ENCODE measurements around the gene ARMC10. TPM values are rescaled to one million over a fixed set of nuclear protein-coding genes. Genes with fewer than 3 reads are reported as not detected.
"Not testable (repeated sequence)": the region's sequence is repeated elsewhere in the genome, so short reads cannot be mapped to it uniquely, and the experiment has no call there.

The ARMC10 gene
- total RNA-seq, 1 donor from 2014 or later, result 19.8 TPM

GRCh38 chr7:103100348-103100747 lies 25.4 kb downstream of the ARMC10 start:
- no peak overlapping the region for H3K9ac ChIP-seq (ENCODE audit: low read depth in 1 of 3, low read length in 3 of 3)
- peaks cover 4 to 28% (median 25%) of the 10 kb centered on the region in 3 donors for H3K36me3 ChIP-seq (ENCODE audit: control insufficient read depth in 3 of 3, insufficient read depth in 3 of 3, low read length in 3 of 3)
- H3K4me1 ChIP-seq (ENCODE audit: control insufficient read depth in 3 of 3, insufficient read depth in 3 of 3, low read length in 3 of 3), result no peaks in the 10 kb centered on the region
- no peaks in the 10 kb centered on the region for H3K27me3 ChIP-seq (ENCODE audit: control insufficient read depth in 3 of 3, insufficient read depth in 3 of 3, low read length in 3 of 3)
- H3K4me3 ChIP-seq (ENCODE audit: low read length in 3 of 3), result no peak overlapping the region
- no peak overlapping the region for H3K27ac ChIP-seq (ENCODE audit: low read depth, low read length)
- no peaks in the 10 kb centered on the region for H3K9me3 ChIP-seq (ENCODE audit: control insufficient read depth in 3 of 3, low read length in 3 of 3)

GRCh38 chr7:103101543-103101942 lies 26.6 kb downstream of the ARMC10 start:
- no peak overlapping the region for H3K27ac ChIP-seq (ENCODE audit: low read depth, low read length)
- H3K4me3 ChIP-seq (ENCODE audit: low read length in 3 of 3), result no peak overlapping the region
- no peaks in the 10 kb centered on the region for H3K27me3 ChIP-seq (ENCODE audit: control insufficient read depth in 3 of 3, insufficient read depth in 3 of 3, low read length in 3 of 3)
- no peaks in the 10 kb centered on the region for H3K9me3 ChIP-seq (ENCODE audit: control insufficient read depth in 3 of 3, low read length in 3 of 3)
- peaks cover 4 to 26% (median 23%) of the 10 kb centered on the region in 3 donors for H3K36me3 ChIP-seq (ENCODE audit: control insufficient read depth in 3 of 3, insufficient read depth in 3 of 3, low read length in 3 of 3)
- no peaks in the 10 kb centered on the region for H3K4me1 ChIP-seq (ENCODE audit: control insufficient read depth in 3 of 3, insufficient read depth in 3 of 3, low read length in 3 of 3)
- no peak overlapping the region for H3K9ac ChIP-seq (ENCODE audit: low read depth in 1 of 3, low read length in 3 of 3)

GRCh38 chr7:103106005-103106702 lies 31.2 kb downstream of the ARMC10 start:
- no peak overlapping the region for H3K4me3 ChIP-seq (ENCODE audit: low read length in 3 of 3)
- H3K27ac ChIP-seq (ENCODE audit: low read depth, low read length), result no peak overlapping the region
- no peaks in the 10 kb centered on the region for H3K27me3 ChIP-seq (ENCODE audit: control insufficient read depth in 3 of 3, insufficient read depth in 3 of 3, low read length in 3 of 3)
- H3K9me3 ChIP-seq (ENCODE audit: control insufficient read depth in 3 of 3, low read length in 3 of 3), result no peaks in the 10 kb centered on the region
- peaks cover 0 to 15% (median 14%) of the 10 kb centered on the region in 3 donors for H3K36me3 ChIP-seq (ENCODE audit: control insufficient read depth in 3 of 3, insufficient read depth in 3 of 3, low read length in 3 of 3)
- H3K9ac ChIP-seq (ENCODE audit: low read depth in 1 of 3, low read length in 3 of 3), result no peak overlapping the region
- no peaks in the 10 kb centered on the region for H3K4me1 ChIP-seq (ENCODE audit: control insufficient read depth in 3 of 3, insufficient read depth in 3 of 3, low read length in 3 of 3)

GRCh38 chr7:103106703-103107070 lies 31.7 kb downstream of the ARMC10 start:
- not testable (repeated sequence) for H3K9ac ChIP-seq (ENCODE audit: low read depth in 1 of 3, low read length in 3 of 3); H3K27me3 ChIP-seq (ENCODE audit: control insufficient read depth in 3 of 3, insufficient read depth in 3 of 3, low read length in 3 of 3); H3K9me3 ChIP-seq (ENCODE audit: control insufficient read depth in 3 of 3, low read length in 3 of 3); H3K27ac ChIP-seq (ENCODE audit: low read depth, low read length); H3K4me3 ChIP-seq (ENCODE audit: low read length in 3 of 3); H3K4me1 ChIP-seq (ENCODE audit: control insufficient read depth in 3 of 3, insufficient read depth in 3 of 3, low read length in 3 of 3)
- H3K36me3 ChIP-seq (ENCODE audit: control insufficient read depth in 3 of 3, insufficient read depth in 3 of 3, low read length in 3 of 3), result peaks cover 0 to 14% (median 12%) of the 10 kb centered on the region in 3 donors

- Histone ChIP-seq H3K4me1 (ENCODE audit: control insufficient read depth in 3 of 3, insufficient read depth in 3 of 3, low read length in 3 of 3) (no peaks in the 10 kb centered on the region), H3K36me3 (ENCODE audit: control insufficient read depth in 3 of 3, insufficient read depth in 3 of 3, low read length in 3 of 3) (peaks cover 0 to 3% (median 0%) of the 10 kb centered on the region in 3 donors), H3K9ac (ENCODE audit: low read depth in 1 of 3, low read length in 3 of 3) (no peak overlapping the region), H3K27ac (ENCODE audit: low read depth, low read length) (no peak overlapping the region), H3K4me3 (ENCODE audit: low read length in 3 of 3) (no peak overlapping the region), H3K27me3 (ENCODE audit: control insufficient read depth in 3 of 3, insufficient read depth in 3 of 3, low read length in 3 of 3) (no peaks in the 10 kb centered on the region), H3K9me3 (ENCODE audit: control insufficient read depth in 3 of 3, low read length in 3 of 3) (no peaks in the 10 kb centered on the region)
Measured at GRCh38 chr7:103113164-103113563, 38.2 kb downstream of the ARMC10 start.

- Histone ChIP-seq H3K27ac (ENCODE audit: low read depth, low read length) (no peak overlapping the region), H3K4me3 (ENCODE audit: low read length in 3 of 3) (no peak overlapping the region), H3K9ac (ENCODE audit: low read depth in 1 of 3, low read length in 3 of 3) (no peak overlapping the region), H3K36me3 (ENCODE audit: control insufficient read depth in 3 of 3, insufficient read depth in 3 of 3, low read length in 3 of 3) (peaks cover 2 to 5% (median 2%) of the 10 kb centered on the region in 3 donors), H3K4me1 (ENCODE audit: control insufficient read depth in 3 of 3, insufficient read depth in 3 of 3, low read length in 3 of 3) (no peaks in the 10 kb centered on the region), H3K9me3 (ENCODE audit: control insufficient read depth in 3 of 3, low read length in 3 of 3) (no peaks in the 10 kb centered on the region), H3K27me3 (ENCODE audit: control insufficient read depth in 3 of 3, insufficient read depth in 3 of 3, low read length in 3 of 3) (no peaks in the 10 kb centered on the region)
Measured at GRCh38 chr7:103114576-103115008, 39.7 kb downstream of the ARMC10 start.

- no peak overlapping the region for H3K9ac ChIP-seq (ENCODE audit: low read depth in 1 of 3, low read length in 3 of 3)
- H3K36me3 ChIP-seq (ENCODE audit: control insufficient read depth in 3 of 3, insufficient read depth in 3 of 3, low read length in 3 of 3), result peaks cover 6 to 10% (median 7%) of the 10 kb centered on the region in 3 donors
- no peaks in the 10 kb centered on the region for H3K27me3 ChIP-seq (ENCODE audit: control insufficient read depth in 3 of 3, insufficient read depth in 3 of 3, low read length in 3 of 3)
Measured at GRCh38 chr7:103115771-103116170, 40.8 kb downstream of the ARMC10 start.

GRCh38 chr7:103116511-103116910 lies 41.6 kb downstream of the ARMC10 start:
- no peak overlapping the region for H3K9ac ChIP-seq (ENCODE audit: low read depth in 1 of 3, low read length in 3 of 3)
- no peaks in the 10 kb centered on the region for H3K27me3 ChIP-seq (ENCODE audit: control insufficient read depth in 3 of 3, insufficient read depth in 3 of 3, low read length in 3 of 3)
- no peaks in the 10 kb centered on the region for H3K9me3 ChIP-seq (ENCODE audit: control insufficient read depth in 3 of 3, low read length in 3 of 3)
- H3K36me3 ChIP-seq (ENCODE audit: control insufficient read depth in 3 of 3, insufficient read depth in 3 of 3, low read length in 3 of 3), result peaks cover 7 to 15% (median 9%) of the 10 kb centered on the region in 3 donors
- H3K4me3 ChIP-seq (ENCODE audit: low read length in 3 of 3), result no peak overlapping the region
- no peak overlapping the region for H3K27ac ChIP-seq (ENCODE audit: low read depth, low read length)
- H3K4me1 ChIP-seq (ENCODE audit: control insufficient read depth in 3 of 3, insufficient read depth in 3 of 3, low read length in 3 of 3), result no peaks in the 10 kb centered on the region

More at GRCh38 chr7:103115771-103116170, 40.8 kb downstream of the ARMC10 start:
- Histone ChIP-seq H3K4me1 (ENCODE audit: control insufficient read depth in 3 of 3, insufficient read depth in 3 of 3, low read length in 3 of 3) (no peaks in the 10 kb centered on the region), H3K4me3 (ENCODE audit: low read length in 3 of 3) (no peak overlapping the region), H3K9me3 (ENCODE audit: control insufficient read depth in 3 of 3, low read length in 3 of 3) (no peaks in the 10 kb centered on the region), H3K27ac (ENCODE audit: low read depth, low read length) (no peak overlapping the region)

- no peak overlapping the region for H3K9ac ChIP-seq (ENCODE audit: low read depth in 1 of 3, low read length in 3 of 3)
- no peak overlapping the region for H3K4me3 ChIP-seq (ENCODE audit: low read length in 3 of 3)
- H3K27ac ChIP-seq (ENCODE audit: low read depth, low read length), result no peak overlapping the region
- no peaks in the 10 kb centered on the region for H3K4me1 ChIP-seq (ENCODE audit: control insufficient read depth in 3 of 3, insufficient read depth in 3 of 3, low read length in 3 of 3)
- H3K27me3 ChIP-seq (ENCODE audit: control insufficient read depth in 3 of 3, insufficient read depth in 3 of 3, low read length in 3 of 3), result no peaks in the 10 kb centered on the region
- H3K9me3 ChIP-seq (ENCODE audit: control insufficient read depth in 3 of 3, low read length in 3 of 3), result no peaks in the 10 kb centered on the region
- H3K36me3 ChIP-seq (ENCODE audit: control insufficient read depth in 3 of 3, insufficient read depth in 3 of 3, low read length in 3 of 3), result peaks cover 9 to 19% (median 9%) of the 10 kb centered on the region in 3 donors
Measured at GRCh38 chr7:103116991-103117390, 42.1 kb downstream of the ARMC10 start.

- Histone ChIP-seq H3K4me3 (ENCODE audit: low read length in 3 of 3) (no peak overlapping the region), H3K9ac (ENCODE audit: low read depth in 1 of 3, low read length in 3 of 3) (no peak overlapping the region), H3K9me3 (ENCODE audit: control insufficient read depth in 3 of 3, low read length in 3 of 3) (no peaks in the 10 kb centered on the region), H3K4me1 (ENCODE audit: control insufficient read depth in 3 of 3, insufficient read depth in 3 of 3, low read length in 3 of 3) (no peaks in the 10 kb centered on the region), H3K27me3 (ENCODE audit: control insufficient read depth in 3 of 3, insufficient read depth in 3 of 3, low read length in 3 of 3) (no peaks in the 10 kb centered on the region), H3K27ac (ENCODE audit: low read depth, low read length) (no peak overlapping the region), H3K36me3 (ENCODE audit: control insufficient read depth in 3 of 3, insufficient read depth in 3 of 3, low read length in 3 of 3) (peaks cover 9 to 21% (median 11%) of the 10 kb centered on the region in 3 donors)
Measured at GRCh38 chr7:103117465-103117864, 42.5 kb downstream of the ARMC10 start.

Data from skeletal muscle tissue (tissue), 4 donors.